Left lung (tissue), 10 donors: ENCODE data around the gene TMEM54. TPM values are rescaled to one million over a fixed set of nuclear protein-coding genes. Genes with fewer than 3 reads are reported as not detected.

Experiments used
- ATAC-seq: fragments of 200-7000 bp; cut with Tn5 transposase; one replicate; pipeline ENCODE4 v1.9.1; 2020; ENCODE audit warnings: moderate library complexity
- DNase-seq, 4 donors: peaks; one replicate each; pipeline ENCODE4 v3.0.0-alpha.2; 2013 to 2020
- H3K27ac ChIP-seq, 2 donors: fragments of 200-600 bp; sonication (generic) in 1 of 2; one replicate each; pipeline versions ENCODE4 v1.5.0 to v1.8.0; 2020 to 2021
- H3K27me3 ChIP-seq, 2 donors: fragments of 200-600 bp; sonication (generic) in 1 of 2; one replicate each; pipeline versions ENCODE4 v1.5.0 to v1.8.0; 2020 to 2021
- H3K36me3 ChIP-seq, 2 donors: fragments of 200-600 bp; sonication (generic) in 1 of 2; one replicate each; pipeline versions ENCODE4 v1.5.0 to v1.8.0; 2020 to 2021
- H3K4me1 ChIP-seq, 2 donors: fragments of 200-600 bp; one replicate each; pipeline ENCODE4 v1.8.0; 2021
- H3K4me3 ChIP-seq, 2 donors: fragments of 200-600 bp; sonication (generic) in 1 of 2; one replicate each; pipeline versions ENCODE4 v1.5.0 to v1.8.0; 2020 to 2021; ENCODE audit warnings: mild to moderate bottlenecking in 1 of 2
- H3K9me3 ChIP-seq, 2 donors: fragments of 200-600 bp; sonication (generic) in 1 of 2; one replicate each; pipeline versions ENCODE4 v1.5.0 to v1.8.0; 2020 to 2021
- CTCF ChIP-seq, 2 donors: fragments of 200-600 bp; sonication (generic) in 1 of 2; IDR thresholded peaks; one replicate each; pipeline versions ENCODE4 v1.5.0 to v1.8.0; 2021; ENCODE audit warnings: antibody characterized with exemption in 2 of 2
- intact Hi-C, 2 donors: fragments of 100-400 bp; cut with DNase I; formaldehyde crosslinking; loops; one replicate each; pipeline versions ENCODE4 v1.11.2 to v1.14.2; 2022
- polyA plus RNA-seq, 6 donors: library from polyadenylated mRNA; unstranded; fragments of 120-200 nt; gene quantifications; one replicate each; pipeline ENCODE4 v1.2.1, GENCODE V29; 2013; ENCODE audit not compliant: insufficient read length in 6 of 6
- total RNA-seq, 2 donors: library from RNA; stranded (reverse); fragmentation: NEBNext Ultra II Directional; extraction: Animal tissue kit (Norgen Biotek cat#: 25700); gene quantifications; one replicate each; pipeline ENCODE4 v1.2.1, GENCODE V29; 2021
- donor health status: DM: no; HTN: yes; CAD: no.
- donor health status: DM: no; HTN: no; CAD: no.

The TMEM54 gene
- total and polyA plus RNA-seq, 8 donors, result 22.4 to 87.0 (median 23.1) TPM

DNA sequence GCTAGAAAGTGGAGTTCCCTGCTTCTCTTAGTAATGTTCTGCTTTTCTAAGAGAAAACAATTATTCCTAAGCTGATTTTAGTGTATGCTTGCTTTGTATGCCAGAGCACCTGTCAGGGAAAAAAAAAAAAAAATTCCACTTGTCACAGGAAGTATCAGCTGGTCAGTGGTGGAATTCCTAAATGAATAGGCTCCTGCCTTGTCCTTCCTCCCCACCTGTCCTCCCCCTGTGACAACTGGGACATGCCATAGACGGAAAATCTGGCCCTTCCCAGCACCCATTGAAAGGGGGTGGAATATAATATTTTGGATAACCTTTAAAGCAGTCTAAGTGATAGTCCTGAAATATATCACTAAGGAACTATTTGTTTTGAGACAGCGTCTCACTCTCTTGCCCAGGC is 41.3 kb downstream of the TMEM54 start:
- Histone ChIP-seq H3K27me3 (no peaks in the 10 kb centered on the region), H3K4me1 (no peaks in the 10 kb centered on the region), H3K9me3 (no peaks in the 10 kb centered on the region), H3K4me3 (no peak overlapping the region), H3K36me3 (peaks cover 0 to 56% of the 10 kb centered on the region in 2 donors), H3K27ac (no peak overlapping the region)
- no peak for TF ChIP-seq CTCF (IDR thresholded peaks at IDR 0.05)
- intact Hi-C loops, result no loop called here
- no peak for ATAC-seq
- DNase-seq, result no peak

GRCh38 chr1:32858791-32859190 is 42.4 kb downstream of the TMEM54 start:
- H3K9me3 ChIP-seq, result no peaks in the 10 kb centered on the region
- H3K36me3 ChIP-seq, result peaks cover 0 to 63% of the 10 kb centered on the region in 2 donors
- intact Hi-C loops, result no loop called here
- ATAC-seq (no peak), DNase-seq (no peak)
- TF ChIP-seq CTCF (IDR thresholded peaks at IDR 0.05), result no peak
- no peak overlapping the region for H3K27ac ChIP-seq
- no peaks in the 10 kb centered on the region for H3K27me3 ChIP-seq
- H3K4me1 ChIP-seq, result no peaks in the 10 kb centered on the region
- no peak overlapping the region for H3K4me3 ChIP-seq

DNA sequence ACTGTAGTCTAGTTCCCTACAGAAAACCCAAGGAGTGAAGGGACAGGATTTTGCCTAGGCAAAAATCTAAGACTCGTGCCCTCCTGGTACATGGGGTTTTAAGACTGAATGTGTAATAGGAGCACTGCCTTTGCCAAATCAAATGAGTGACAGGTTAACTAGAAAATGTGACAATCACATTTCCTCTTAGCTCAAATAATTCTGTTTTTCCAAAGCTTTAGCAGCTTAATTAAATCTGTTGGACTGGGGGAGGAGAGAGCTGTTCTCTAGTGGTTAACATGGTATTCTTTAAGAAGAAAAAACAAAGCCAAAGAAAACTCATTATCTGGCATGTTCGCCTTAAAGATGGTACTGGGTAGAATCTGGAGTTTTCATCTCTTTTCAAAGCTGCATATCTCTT is 43.1 kb downstream of the TMEM54 start:
- Histone ChIP-seq H3K4me1 (no peaks in the 10 kb centered on the region), H3K27ac (no peak overlapping the region), H3K36me3 (peaks cover 0 to 68% of the 10 kb centered on the region in 2 donors), H3K4me3 (no peak overlapping the region), H3K9me3 (no peaks in the 10 kb centered on the region), H3K27me3 (no peaks in the 10 kb centered on the region)
- intact Hi-C loops, result no loop called here
- TF ChIP-seq CTCF (IDR thresholded peaks at IDR 0.05), result no peak
- DNase-seq (no peak), ATAC-seq (no peak)

GRCh38 chr1:32855861-32856617 is 45.1 kb downstream of the TMEM54 start:
- TF ChIP-seq CTCF (IDR thresholded peaks at IDR 0.05), result no peak
- H3K36me3 ChIP-seq, result peaks cover 0 to 64% of the 10 kb centered on the region in 2 donors
- no peaks in the 10 kb centered on the region for H3K9me3 ChIP-seq
- intact Hi-C loops, result no loop called here
- H3K27ac ChIP-seq, result no peak overlapping the region
- ATAC-seq (no peak), DNase-seq (no peak)
- no peaks in the 10 kb centered on the region for H3K27me3 ChIP-seq
- no peaks in the 10 kb centered on the region for H3K4me1 ChIP-seq
- H3K4me3 ChIP-seq, result no peak overlapping the region

GRCh38 chr1:32848354-32849063 is 52.7 kb downstream of the TMEM54 start:
- intact Hi-C loops, result no loop called here
- ATAC-seq, result no peak
- peaks cover 0 to 61% of the 10 kb centered on the region in 2 donors for H3K36me3 ChIP-seq

More at GRCh38 chr1:32848354-32849063, 52.7 kb downstream of the TMEM54 start:
- H3K4me3 ChIP-seq, result no peak overlapping the region
- no peaks in the 10 kb centered on the region for H3K27me3 ChIP-seq
- DNase-seq, result no peak
- H3K9me3 ChIP-seq, result peaks cover 0 to 7% of the 10 kb centered on the region in 2 donors
- no peak for TF ChIP-seq CTCF (IDR thresholded peaks at IDR 0.05)
- no peaks in the 10 kb centered on the region for H3K4me1 ChIP-seq
- no peak overlapping the region for H3K27ac ChIP-seq
